ENCODE data around the gene ATP1A4. TPM values are rescaled to one million over a fixed set of nuclear protein-coding genes. Genes with fewer than 3 reads are reported as not detected.

The ATP1A4 gene
- total RNA-seq, 1 donor from 2014 or later = not detected

DNA sequence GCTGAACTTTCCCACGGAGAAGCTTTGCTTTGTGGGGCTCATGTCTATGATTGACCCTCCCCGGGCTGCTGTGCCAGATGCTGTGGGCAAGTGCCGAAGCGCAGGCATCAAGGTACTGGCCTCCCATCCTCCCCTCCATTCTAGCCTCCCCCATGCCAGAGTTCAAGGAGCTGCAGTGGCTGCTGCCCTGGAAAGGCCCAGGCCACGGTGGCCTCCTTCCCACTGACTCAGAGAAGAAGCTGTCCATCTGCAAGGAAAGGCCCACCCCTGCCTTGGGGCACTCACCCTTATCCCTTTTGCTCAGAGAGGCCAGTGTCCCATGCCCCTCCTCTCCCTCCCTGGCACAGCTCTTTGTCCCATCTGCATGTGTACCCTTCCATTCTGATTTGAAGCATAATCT lies 20.9 kb upstream of the ATP1A4 start:
- TF ChIP-seq, protein P1, sequence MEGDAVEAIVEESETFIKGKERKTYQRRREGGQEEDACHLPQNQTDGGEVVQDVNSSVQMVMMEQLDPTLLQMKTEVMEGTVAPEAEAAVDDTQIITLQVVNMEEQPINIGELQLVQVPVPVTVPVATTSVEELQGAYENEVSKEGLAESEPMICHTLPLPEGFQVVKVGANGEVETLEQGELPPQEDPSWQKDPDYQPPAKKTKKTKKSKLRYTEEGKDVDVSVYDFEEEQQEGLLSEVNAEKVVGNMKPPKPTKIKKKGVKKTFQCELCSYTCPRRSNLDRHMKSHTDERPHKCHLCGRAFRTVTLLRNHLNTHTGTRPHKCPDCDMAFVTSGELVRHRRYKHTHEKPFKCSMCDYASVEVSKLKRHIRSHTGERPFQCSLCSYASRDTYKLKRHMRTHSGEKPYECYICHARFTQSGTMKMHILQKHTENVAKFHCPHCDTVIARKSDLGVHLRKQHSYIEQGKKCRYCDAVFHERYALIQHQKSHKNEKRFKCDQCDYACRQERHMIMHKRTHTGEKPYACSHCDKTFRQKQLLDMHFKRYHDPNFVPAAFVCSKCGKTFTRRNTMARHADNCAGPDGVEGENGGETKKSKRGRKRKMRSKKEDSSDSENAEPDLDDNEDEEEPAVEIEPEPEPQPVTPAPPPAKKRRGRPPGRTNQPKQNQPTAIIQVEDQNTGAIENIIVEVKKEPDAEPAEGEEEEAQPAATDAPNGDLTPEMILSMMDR (IDR thresholded peaks at IDR 0.05) = no peak
- ATAC-seq (ENCODE audit: low read depth) (no peak), DNase-seq (no peak)
- Mint-ChIP-seq H3K4me1 (no peaks in the 10 kb centered on the region), H3K4me3 (no peak overlapping the region), H3K9me3 (no peaks in the 10 kb centered on the region), H3K36me3 (ENCODE audit: low read depth) (no peaks in the 10 kb centered on the region), H3K27me3 (peaks cover 14% of the 10 kb centered on the region), H3K27ac (no peak overlapping the region)
- ChIA-PET POLR2A (no interaction called here), CTCF (no interaction called here)
- intact Hi-C loops (cut with micrococcal nuclease) = no loop called here

DNA sequence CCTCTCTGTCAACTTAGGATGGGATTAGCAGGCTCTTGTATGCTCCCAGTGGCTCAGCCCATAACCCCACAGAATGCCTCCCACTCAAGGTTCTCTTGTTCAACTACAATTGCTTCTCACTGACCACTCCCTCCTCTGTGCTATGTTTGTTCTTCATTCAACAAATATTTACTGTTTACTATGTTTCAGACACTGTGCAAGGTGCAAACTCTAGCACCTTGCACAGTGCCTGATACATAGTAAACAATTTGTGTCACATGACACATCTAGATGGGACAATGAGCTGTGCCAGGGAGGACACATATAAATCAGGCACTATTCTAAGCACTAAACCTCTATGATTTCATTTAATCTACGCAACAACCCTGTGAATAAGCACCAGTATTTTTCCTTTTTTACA lies 20.5 kb upstream of the ATP1A4 start:
- no peak overlapping the region for H3K4me3 Mint-ChIP-seq
- intact Hi-C loops (cut with micrococcal nuclease) = no loop called here

DNA sequence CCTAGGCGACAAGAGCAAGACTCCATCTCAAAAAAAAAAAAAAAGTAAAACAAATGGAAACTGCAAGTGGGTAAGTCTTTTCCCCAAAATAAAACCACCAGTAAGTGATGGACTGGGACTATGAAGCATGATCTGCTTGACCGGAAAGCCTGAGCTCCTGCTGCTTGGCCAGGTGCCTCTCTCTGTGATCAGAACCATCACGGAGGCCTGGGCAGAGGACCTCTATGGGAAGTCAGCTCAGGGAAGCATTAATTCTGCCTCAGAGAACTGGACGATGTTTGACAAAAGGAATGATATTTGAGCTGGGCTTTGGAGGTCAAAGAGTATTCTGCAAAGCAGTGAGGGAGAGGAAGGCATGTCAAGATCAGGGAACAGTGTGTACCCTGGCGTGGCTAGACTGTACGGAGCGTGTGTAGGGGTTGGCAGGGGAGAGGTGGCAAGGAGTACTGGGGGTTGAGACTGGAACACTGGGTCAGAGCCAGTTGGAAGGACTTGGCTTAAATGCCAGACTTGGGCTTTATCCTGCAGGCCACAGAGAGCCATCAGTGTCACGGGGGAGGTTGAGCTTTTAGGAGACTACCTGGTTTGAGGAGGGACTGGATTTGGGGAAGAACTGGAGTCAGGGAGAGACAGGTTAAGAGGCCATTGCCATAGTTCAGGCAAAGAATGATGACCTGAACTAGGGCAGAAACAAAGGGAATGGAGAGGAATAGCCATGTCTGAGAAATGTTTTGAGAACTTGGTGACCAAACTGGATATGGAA lies 19.4 kb upstream of the ATP1A4 start:
- intact Hi-C loops (cut with micrococcal nuclease) = no loop called here
- DNase-seq (no peak), ATAC-seq (ENCODE audit: low read depth) (no peak)
- Mint-ChIP-seq H3K9me3 (no peaks in the 10 kb centered on the region), H3K27ac (no peak overlapping the region), H3K4me1 (no peaks in the 10 kb centered on the region), H3K4me3 (no peak overlapping the region), H3K27me3 (peaks cover 15% of the 10 kb centered on the region), H3K36me3 (ENCODE audit: low read depth) (no peaks in the 10 kb centered on the region)
- CTCF ChIA-PET = no interaction called here
- TF ChIP-seq, protein P1 (IDR thresholded peaks at IDR 0.05) = no peak
- POLR2A ChIA-PET = no interaction called here

More for the DNA sequence above, 20.5 kb upstream of the ATP1A4 start:
- Mint-ChIP-seq H3K4me1 (no peaks in the 10 kb centered on the region), H3K9me3 (no peaks in the 10 kb centered on the region), H3K36me3 (ENCODE audit: low read depth) (no peaks in the 10 kb centered on the region), H3K27ac (no peak overlapping the region), H3K27me3 (peaks cover 14% of the 10 kb centered on the region)
- POLR2A ChIA-PET = no interaction called here
- CTCF ChIA-PET = no interaction called here
- DNase-seq (no peak), ATAC-seq (ENCODE audit: low read depth) (no peak)
- TF ChIP-seq, protein P1 (IDR thresholded peaks at IDR 0.05) = no peak

DNA sequence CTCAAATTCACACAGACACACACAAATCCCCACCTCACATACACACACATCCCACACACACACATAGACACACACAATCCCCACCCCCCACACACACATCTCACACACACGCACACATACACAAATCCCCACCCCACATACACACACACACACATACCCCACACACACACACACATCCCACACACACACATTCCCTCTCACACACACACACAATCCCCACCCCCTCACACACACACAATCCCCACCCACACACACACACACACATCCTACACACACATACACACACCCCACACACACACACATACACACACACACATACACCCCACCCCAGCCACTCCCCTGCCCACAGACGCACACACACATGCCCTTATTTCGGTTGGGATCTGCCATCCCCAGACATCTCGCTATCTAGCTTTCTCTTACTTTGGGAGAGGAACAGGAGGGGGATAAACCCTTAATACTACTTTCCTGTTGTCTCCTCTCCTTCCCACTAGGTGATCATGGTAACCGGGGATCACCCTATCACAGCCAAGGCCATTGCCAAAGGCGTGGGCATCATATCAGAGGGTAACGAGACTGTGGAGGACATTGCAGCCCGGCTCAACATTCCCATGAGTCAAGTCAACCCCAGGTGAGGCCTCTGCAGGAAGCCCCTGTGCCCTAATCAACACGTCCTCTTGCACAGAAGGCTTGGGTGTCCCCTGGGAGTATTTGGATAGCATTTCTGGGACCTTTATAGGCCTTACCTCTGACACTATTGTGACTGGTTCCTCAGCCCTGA lies 17.2 kb upstream of the ATP1A4 start:
- TF ChIP-seq, protein P1 (IDR thresholded peaks at IDR 0.05) = no peak
- H3K4me3 Mint-ChIP-seq = no peak overlapping the region
- no peaks in the 10 kb centered on the region for H3K9me3 Mint-ChIP-seq
- H3K27ac Mint-ChIP-seq = no peak overlapping the region
- H3K27me3 Mint-ChIP-seq = peaks cover 17% of the 10 kb centered on the region
- CTCF ChIA-PET = no interaction called here
- ATAC-seq (ENCODE audit: low read depth) (no peak), DNase-seq (no peak)
- no peaks in the 10 kb centered on the region for H3K4me1 Mint-ChIP-seq
- no peaks in the 10 kb centered on the region for H3K36me3 Mint-ChIP-seq (ENCODE audit: low read depth)
- intact Hi-C loops (cut with micrococcal nuclease) = no loop called here
- POLR2A ChIA-PET = no interaction called here

DNA sequence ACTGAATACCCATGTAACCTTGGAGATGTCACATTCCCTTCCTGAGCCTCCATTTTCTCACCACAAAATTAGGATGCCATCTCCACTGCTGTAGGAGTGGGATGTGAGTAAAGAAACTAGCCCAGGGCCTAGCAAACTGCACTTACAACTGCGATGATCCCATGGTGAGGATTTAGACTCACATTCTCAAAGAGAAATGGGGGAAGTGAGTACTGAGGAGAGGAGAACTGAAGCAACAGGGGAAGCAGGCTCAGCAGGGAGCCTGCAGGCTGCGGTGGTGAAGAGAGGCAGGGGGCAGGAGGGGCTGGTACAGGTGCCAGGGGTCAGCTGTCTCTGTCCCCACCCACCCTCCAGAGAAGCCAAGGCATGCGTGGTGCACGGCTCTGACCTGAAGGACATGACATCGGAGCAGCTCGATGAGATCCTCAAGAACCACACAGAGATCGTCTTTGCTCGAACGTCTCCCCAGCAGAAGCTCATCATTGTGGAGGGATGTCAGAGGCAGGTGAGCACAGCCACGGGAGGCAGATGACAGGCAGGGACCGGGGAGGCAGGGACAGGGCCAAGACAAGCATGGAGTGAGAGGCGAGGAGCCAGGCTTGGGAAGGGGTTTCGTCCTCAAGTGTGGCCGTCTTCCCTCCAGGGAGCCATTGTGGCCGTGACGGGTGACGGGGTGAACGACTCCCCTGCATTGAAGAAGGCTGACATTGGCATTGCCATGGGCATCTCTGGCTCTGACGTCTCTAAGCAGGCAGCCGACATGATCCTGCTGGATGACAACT lies 16.4 kb upstream of the ATP1A4 start:
- H3K4me3 Mint-ChIP-seq = no peak overlapping the region
- intact Hi-C loops (cut with micrococcal nuclease) = no loop called here
- H3K27me3 Mint-ChIP-seq = peaks cover 15% of the 10 kb centered on the region
- TF ChIP-seq, protein P1 (IDR thresholded peaks at IDR 0.05) = no peak
- POLR2A ChIA-PET = no interaction called here
- no peak overlapping the region for H3K27ac Mint-ChIP-seq
- DNase-seq (no peak), ATAC-seq (ENCODE audit: low read depth) (no peak)
- H3K4me1 Mint-ChIP-seq = no peaks in the 10 kb centered on the region
- no peaks in the 10 kb centered on the region for H3K36me3 Mint-ChIP-seq (ENCODE audit: low read depth)
- CTCF ChIA-PET = no interaction called here
- H3K9me3 Mint-ChIP-seq = no peaks in the 10 kb centered on the region

Data from activated B cell treated with CpG ODN at 0.5 μM for 24 hours (primary cell).